ENCODE results near the gene HAPLN3. TPM values are rescaled to one million over a fixed set of nuclear protein-coding genes. Genes with fewer than 3 reads are reported as not detected.
"Not testable (repeated sequence)": the region's sequence is repeated elsewhere in the genome, so short reads cannot be mapped to it uniquely, and the experiment has no call there.

HAPLN3 gene
- total RNA-seq, 1 experiment from 2014 or later, result 42.4 TPM

DNA sequence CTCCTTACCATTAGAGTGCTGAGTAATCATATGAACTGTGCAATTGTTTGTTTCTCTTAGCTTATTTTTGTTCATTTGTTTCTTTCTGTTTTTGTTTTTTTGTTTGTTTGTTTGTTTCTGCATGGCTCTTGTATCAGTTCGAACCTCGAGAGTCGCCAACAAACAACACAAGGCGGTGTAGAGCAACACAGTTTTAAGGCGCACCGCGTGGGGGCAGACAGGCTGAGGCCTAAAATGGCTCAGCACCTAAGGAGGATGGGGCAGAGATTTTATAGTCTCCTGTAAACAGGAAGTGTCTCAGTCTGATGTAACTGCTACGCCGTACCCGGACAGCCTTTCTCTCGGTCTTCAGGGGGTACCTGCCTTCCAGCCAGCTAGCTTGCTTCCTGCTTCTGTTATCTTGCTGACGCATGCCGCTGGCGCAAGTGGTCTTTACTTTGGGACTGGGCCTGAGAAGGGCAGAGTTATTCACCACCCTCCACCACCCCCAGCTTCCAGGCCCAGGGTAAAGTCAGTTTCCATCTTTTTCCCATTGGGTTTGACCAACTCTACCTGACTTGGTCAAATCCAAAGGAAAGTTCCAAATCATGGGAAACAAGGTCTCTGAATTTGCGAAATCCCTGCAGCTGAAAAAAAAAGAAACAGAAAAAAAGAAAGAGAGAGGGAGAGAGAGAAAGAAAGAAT is 43.6 kb upstream of the HAPLN3 start:
- Histone ChIP-seq H3K4me2 (ENCODE audit: insufficient read depth, insufficient read length, low read length) (peak overlapping the region; percentile 18), H3K18ac (ENCODE audit: insufficient read length, low read depth, low read length) (peak overlapping the region; percentile 91), H2BK5ac (ENCODE audit: insufficient read length, low read length) (no peak overlapping the region), H3K27me3 (ENCODE audit: insufficient read depth, low read length) (no peaks in the 10 kb centered on the region), H3K56ac (ENCODE audit: insufficient read length, low read depth, low read length) (peak overlapping the region; percentile 44), H3K79me2 (ENCODE audit: insufficient read depth, low read length) (no peaks in the 10 kb centered on the region; the same call in 1 of the 2 replicates), H3T11ph (ENCODE audit: low read length) (no peak overlapping the region), H3K4ac (ENCODE audit: low read depth, low read length) (no peak overlapping the region), H3K14ac (ENCODE audit: insufficient read depth, low read length) (peak overlapping the region; percentile 81), H2BK120ac (ENCODE audit: low read depth, low read length, poor library complexity, severe bottlenecking) (no peak overlapping the region), H2AK5ac (ENCODE audit: insufficient read length, low read length) (no peak overlapping the region), H2BK20ac (ENCODE audit: low read depth, low read length, poor library complexity, severe bottlenecking) (peak overlapping the region; percentile 50), H3K4me1 (ENCODE audit: insufficient read depth, low read length) (peaks cover 4% of the 10 kb centered on the region; the same call in 1 of the 2 replicates), H3K23me2 (ENCODE audit: insufficient read length, low read depth, low read length, poor library complexity, severe bottlenecking) (no peaks in the 10 kb centered on the region), H3K27ac (ENCODE audit: insufficient read length, low read depth, low read length) (peak overlapping the region; percentile 84), H4K20me1 (ENCODE audit: control insufficient read depth, insufficient read depth, insufficient read length) (no peaks in the 10 kb centered on the region), H3K23ac (ENCODE audit: insufficient read length, low read depth, low read length) (no peak overlapping the region), H3K79me1 (ENCODE audit: insufficient read depth, low read depth, low read length, poor library complexity, severe bottlenecking) (no peaks in the 10 kb centered on the region), H4K8ac (replicated peaks; ENCODE audit: insufficient read length, low read depth, low read length) (peak overlapping the region; percentile 93), H3K9me3 (ENCODE audit: control insufficient read depth, low read depth, low read length) (peaks cover 5% of the 10 kb centered on the region), H3K9ac (ENCODE audit: extremely low read depth, insufficient read length, low read length) (no peak overlapping the region), H2AFZ (ENCODE audit: low read length) (no peak overlapping the region), H4K91ac (ENCODE audit: insufficient read length, low read depth, low read length) (no peak overlapping the region), H2BK15ac (ENCODE audit: low read depth, low read length) (no peak overlapping the region), H4K5ac (ENCODE audit: insufficient read length, low read depth, low read length) (peak overlapping the region; percentile 99), H2BK12ac (ENCODE audit: insufficient read length, low read depth, low read length) (peak overlapping the region; percentile 63)
- TF ChIP-seq, protein P1, sequence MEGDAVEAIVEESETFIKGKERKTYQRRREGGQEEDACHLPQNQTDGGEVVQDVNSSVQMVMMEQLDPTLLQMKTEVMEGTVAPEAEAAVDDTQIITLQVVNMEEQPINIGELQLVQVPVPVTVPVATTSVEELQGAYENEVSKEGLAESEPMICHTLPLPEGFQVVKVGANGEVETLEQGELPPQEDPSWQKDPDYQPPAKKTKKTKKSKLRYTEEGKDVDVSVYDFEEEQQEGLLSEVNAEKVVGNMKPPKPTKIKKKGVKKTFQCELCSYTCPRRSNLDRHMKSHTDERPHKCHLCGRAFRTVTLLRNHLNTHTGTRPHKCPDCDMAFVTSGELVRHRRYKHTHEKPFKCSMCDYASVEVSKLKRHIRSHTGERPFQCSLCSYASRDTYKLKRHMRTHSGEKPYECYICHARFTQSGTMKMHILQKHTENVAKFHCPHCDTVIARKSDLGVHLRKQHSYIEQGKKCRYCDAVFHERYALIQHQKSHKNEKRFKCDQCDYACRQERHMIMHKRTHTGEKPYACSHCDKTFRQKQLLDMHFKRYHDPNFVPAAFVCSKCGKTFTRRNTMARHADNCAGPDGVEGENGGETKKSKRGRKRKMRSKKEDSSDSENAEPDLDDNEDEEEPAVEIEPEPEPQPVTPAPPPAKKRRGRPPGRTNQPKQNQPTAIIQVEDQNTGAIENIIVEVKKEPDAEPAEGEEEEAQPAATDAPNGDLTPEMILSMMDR (conservative IDR thresholded peaks at IDR 0.05), result peak; percentile 41; the same call in 2 of the 3 replicates
- Mint-ChIP-seq H3K4me1 (peaks cover 36 to 42% of the 10 kb centered on the region in 2 experiments), H3K4me3 (peak overlapping the region; percentile 4 to 15; a peak in 2 of 5 replicates), H3K9me3 (peaks cover 41 to 47% of the 10 kb centered on the region in 2 experiments), H3K27ac (peak overlapping the region; percentile 60 to 97 (median 97)), H3K36me3 (ENCODE audit: insufficient read depth in 1 of 3, low read depth in 3 of 3) (peaks cover 15 to 46% (median 23%) of the 10 kb centered on the region in 3 experiments), H3K27me3 (ENCODE audit: low read depth) (no peaks in the 10 kb centered on the region)
- WGBS (ENCODE audit: extremely low coverage, insufficient read length, low lambda C conversion rate), result no CpG with 5 or more reads among the region's 15 CpGs
- peak; percentile 56 for DNase-seq

GRCh38 chr15:88934449-88934848 is 39.1 kb upstream of the HAPLN3 start:
- WGBS (ENCODE audit: extremely low coverage, insufficient read length, low lambda C conversion rate), result no CpG with 5 or more reads among the region's 4 CpGs
- not testable (repeated sequence) for H3K4me3 Mint-ChIP-seq; H3K18ac ChIP-seq (ENCODE audit: insufficient read length, low read depth, low read length); H4K8ac ChIP-seq (replicated peaks; ENCODE audit: insufficient read length, low read depth, low read length); H3K27me3 ChIP-seq (ENCODE audit: insufficient read depth, low read length); H3K23me2 ChIP-seq (ENCODE audit: insufficient read length, low read depth, low read length, poor library complexity, severe bottlenecking); H3K27ac ChIP-seq (ENCODE audit: insufficient read length, low read depth, low read length); DNase-seq; H3T11ph ChIP-seq (ENCODE audit: low read length); H3K9me3 ChIP-seq (ENCODE audit: control insufficient read depth, low read depth, low read length); H2AK5ac ChIP-seq (ENCODE audit: insufficient read length, low read length); H2BK5ac ChIP-seq (ENCODE audit: insufficient read length, low read length); H2BK15ac ChIP-seq (ENCODE audit: low read depth, low read length); H4K5ac ChIP-seq (ENCODE audit: insufficient read length, low read depth, low read length); H3K4me1 ChIP-seq (ENCODE audit: insufficient read depth, low read length); H3K4me2 ChIP-seq (ENCODE audit: insufficient read depth, insufficient read length, low read length); H3K56ac ChIP-seq (ENCODE audit: insufficient read length, low read depth, low read length); H3K9ac ChIP-seq (ENCODE audit: extremely low read depth, insufficient read length, low read length); H3K4ac ChIP-seq (ENCODE audit: low read depth, low read length); H3K27ac Mint-ChIP-seq; H3K79me2 ChIP-seq (ENCODE audit: insufficient read depth, low read length); H2AFZ ChIP-seq (ENCODE audit: low read length); H2BK12ac ChIP-seq (ENCODE audit: insufficient read length, low read depth, low read length); H3K23ac ChIP-seq (ENCODE audit: insufficient read length, low read depth, low read length); H2BK120ac ChIP-seq (ENCODE audit: low read depth, low read length, poor library complexity, severe bottlenecking); H3K27me3 Mint-ChIP-seq (ENCODE audit: low read depth); H3K14ac ChIP-seq (ENCODE audit: insufficient read depth, low read length); H4K91ac ChIP-seq (ENCODE audit: insufficient read length, low read depth, low read length); H4K20me1 ChIP-seq (ENCODE audit: control insufficient read depth, insufficient read depth, insufficient read length); H3K79me1 ChIP-seq (ENCODE audit: insufficient read depth, low read depth, low read length, poor library complexity, severe bottlenecking); H2BK20ac ChIP-seq (ENCODE audit: low read depth, low read length, poor library complexity, severe bottlenecking)
- Mint-ChIP-seq H3K36me3 (ENCODE audit: insufficient read depth in 1 of 3, low read depth in 3 of 3) (peaks cover 14 to 57% (median 32%) of the 10 kb centered on the region in 3 experiments), H3K9me3 (peaks cover 37 to 52% of the 10 kb centered on the region in 2 experiments), H3K4me1 (peaks cover 38 to 49% of the 10 kb centered on the region in 2 experiments)
